Measurements from ENCODE around the gene C14orf180. TPM values are rescaled to one million over a fixed set of nuclear protein-coding genes. Genes with fewer than 3 reads are reported as not detected.
A peak's percentile ranks its signal among the peaks of the same experiment; 100 is the strongest.

Gene C14orf180
- total RNA-seq, 1 experiment from 2014 or later = not detected

DNA sequence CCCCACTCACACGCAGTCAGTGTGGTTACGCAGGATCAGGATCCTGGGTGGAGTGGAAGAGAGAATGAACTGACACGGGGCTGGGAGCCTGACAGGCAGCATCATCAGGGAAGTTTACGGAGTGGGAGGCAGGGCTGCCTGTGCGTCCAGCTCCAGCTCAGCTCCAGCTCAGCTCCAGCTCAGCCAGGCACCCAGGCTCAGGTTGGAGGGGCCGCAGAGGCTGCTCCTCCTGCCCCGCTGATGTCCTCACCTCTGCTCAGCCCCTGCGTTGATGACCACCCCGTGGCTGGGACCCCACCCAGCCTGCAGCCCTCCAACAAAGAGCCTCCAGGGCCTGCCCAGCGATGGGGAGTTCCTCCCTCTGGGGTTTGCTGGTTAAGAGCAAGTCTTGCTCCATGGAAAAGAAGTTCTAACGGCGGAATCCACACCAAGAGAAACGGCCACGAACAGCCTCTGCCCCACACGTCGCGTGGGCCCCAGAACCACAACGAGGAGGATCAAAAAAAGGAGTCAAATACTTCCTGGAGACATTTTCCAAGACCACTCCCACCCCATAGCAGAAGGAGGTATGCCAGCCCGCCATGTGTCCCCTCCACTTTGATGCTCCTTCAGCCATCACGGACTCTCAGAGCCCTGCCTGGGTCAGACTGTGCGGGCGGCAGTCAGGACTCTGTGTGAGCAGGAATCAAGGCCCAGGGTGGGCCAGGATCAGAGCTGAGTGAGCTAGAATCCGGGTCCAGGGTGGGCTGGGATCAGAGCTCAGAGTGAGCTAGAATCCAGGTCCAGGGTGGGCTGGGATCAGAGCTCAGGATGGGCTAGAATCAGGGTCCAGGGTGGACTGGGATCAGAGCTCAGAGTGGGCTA lies 17.7 kb upstream of the C14orf180 start:
- DNase-seq (ENCODE audit: low read depth) = no peak

DNA sequence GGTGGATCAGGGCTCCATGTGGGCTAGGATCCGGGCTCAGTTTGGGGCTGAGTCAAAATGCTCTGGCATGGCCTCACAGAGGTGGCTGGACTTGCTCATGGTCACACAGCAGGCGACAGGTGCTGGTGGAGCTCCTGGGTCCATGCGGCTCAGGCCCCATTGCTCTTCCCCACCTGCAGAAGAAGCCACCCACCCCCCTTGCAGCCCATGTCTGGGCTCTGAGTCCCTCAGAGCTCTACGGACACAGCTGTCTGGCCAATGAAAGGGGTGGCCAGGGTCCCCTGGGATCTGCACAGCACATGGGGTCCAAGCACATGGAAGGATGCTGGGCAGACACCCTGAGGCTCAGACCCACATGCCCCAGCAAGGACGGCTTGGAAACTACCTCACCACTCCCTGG lies 17.0 kb upstream of the C14orf180 start:
- no peak for DNase-seq (ENCODE audit: low read depth)

DNA sequence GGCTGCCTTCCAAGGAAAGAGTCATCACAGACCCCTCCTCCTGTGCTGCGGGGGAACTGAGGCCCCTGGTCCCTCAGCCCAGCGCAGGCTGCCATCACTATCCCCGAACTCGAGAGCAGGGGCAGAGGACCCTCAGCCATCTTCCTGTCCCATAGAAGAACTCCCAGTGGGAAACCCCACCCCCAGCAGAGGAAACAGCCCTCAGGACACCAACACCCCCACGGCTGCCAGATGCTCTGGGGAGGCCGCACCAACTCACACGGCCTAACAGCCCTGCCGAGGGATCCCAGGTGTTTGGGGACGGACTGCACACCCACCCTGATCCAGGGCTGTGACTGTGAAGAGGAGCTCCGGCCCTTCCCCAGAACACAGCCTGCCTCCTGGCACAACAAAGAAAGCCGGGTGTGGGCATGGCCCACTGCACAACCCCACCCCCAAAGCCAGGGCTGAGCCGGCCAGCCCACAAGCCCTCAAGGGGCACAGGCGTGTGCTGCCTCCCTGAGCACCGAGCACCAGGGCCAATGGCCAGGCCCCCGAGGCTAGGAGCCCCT lies 16.3 kb upstream of the C14orf180 start:
- no peak for DNase-seq (ENCODE audit: low read depth)

DNA sequence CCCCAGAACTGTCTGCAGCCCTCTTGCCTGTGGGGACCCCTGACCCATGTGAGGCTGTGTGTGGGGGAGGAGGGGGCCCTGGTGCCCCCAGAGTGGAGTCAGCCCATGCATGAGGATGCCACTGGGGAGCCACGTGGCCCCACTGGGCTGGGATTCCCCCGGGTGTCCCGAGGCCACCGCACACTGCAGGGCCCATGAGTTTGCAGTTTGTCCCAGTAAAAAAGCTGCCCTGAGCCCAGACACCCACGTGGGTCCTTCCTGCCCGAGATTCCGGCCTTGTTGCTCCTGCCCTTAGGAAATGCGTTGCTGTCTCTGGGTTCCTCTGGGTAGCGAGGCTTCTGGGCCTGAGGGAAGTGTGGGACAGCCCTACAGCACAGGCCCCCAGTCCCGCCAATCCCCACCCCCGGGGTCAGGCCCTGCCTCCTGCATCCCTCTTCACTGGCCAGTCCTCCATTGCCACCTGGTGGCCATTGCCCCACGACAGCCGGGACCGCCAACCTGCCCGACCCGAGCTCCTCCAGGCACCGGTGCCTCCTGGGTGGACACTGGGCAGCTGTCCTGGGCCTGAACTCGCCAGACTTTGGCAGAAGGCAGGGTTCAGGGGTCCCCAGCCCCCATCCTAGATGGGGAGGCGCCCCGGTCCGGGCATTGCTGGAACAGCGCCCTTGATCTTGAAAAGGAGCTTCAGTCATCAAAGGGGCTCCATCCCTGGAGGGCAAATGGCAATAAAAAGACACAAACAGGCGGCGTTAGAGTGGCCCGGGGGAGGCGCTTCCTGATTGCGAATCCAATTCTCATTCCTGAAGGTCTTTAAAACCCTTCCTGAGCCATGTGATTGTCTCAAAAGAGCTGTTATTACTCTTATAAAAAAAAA lies 15.6 kb upstream of the C14orf180 start:
- DNase-seq (ENCODE audit: low read depth) = peak; percentile 43

DNA sequence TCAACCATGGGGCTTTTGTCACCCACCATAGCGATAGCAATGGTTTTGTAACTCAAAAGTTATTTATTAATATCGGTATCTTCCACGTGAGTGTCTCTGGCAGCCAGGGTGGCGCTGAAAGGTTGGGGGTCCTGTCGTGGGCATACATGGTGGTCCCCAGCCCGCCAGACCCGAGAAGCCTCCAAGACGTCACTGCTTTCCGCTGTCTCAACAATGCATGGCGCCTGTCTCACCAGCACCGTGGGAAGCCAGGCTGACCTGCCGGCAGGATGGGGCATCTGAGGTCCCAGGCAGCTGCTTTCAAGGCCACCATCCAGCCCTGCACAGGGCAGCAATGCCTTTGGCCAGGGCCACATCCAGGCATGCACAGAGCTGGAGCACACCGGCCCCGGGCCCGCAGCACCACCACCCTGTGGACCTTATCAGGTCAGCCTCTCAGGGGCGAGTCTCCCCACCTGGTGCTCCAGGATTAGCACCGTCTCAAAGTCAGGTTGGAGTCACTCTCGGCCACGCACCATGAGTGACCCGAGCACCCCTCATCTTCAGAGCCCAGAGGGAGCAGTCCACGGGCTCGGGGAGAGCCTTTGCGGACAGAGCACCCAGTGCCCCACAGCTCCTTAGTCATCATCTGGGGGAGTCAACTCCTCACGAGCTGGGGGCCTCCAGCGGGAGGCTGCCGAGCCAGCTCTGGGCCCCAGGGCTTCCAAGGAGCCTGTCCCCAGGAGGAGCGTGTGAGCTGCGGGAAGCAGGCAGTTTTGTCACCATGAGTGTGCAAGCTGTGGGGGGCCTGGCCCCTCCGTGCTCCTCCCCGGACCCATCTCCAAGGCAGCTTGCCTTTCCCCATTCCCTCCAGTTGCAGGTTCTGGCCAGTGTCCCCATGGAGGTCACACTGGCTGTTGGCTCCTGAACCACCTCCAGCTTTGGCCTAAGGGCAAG lies 14.6 kb upstream of the C14orf180 start:
- DNase-seq (ENCODE audit: low read depth) = no peak

DNA sequence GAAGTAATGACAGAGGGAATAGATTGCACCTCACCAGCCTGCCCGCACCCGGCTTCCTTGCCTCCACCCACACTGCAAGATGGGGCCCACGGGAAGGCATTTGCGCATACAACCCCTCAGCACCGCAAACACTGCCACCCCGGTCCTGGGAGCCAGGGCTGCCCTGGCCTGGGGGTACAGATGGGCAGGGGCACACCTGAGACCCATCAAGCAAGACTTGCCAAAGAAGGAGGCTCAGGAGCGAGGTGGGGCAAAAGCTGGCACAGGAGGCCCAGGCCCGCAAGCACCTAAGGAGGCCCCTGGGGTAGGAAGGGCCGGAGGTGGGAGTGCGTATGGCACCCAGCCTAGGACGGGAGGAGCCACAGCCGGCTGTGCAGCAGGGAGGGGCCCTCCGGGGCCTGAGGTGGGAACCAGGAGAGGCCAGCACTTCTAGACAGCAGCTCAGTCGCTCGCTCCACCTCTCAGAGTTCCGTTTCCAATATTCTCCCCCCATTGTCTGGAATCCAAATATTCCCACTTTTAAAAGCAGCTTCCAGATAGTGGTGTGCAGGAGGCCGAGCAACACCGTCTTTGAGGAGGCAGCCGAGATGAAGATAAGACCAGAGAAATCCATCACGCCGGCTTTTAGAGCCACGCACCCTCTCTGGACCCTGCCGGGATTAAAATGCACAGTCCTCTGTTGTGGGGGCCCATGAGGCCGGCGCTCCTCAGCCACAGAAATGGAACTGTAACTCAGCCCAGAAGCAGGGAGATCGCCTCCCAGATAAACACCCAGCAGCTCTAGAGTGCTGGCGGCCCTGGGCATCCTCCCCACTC lies 12.2 kb upstream of the C14orf180 start:
- no peak for DNase-seq (ENCODE audit: low read depth)

DNA sequence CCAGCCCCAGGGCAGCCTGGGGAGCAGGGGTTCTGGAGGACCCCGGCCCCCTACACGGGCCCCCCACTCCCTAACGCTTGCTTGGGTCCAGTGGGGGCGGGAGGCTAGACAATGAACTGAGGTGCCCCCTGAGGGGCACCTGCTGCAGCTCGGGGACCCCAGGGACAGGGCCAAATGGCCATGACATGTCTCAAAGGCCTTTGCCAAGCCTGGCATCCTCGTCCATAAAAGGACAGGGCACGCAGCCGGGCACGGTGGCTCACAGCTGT lies 11.7 kb upstream of the C14orf180 start:
- DNase-seq (ENCODE audit: low read depth) = no peak

DNA sequence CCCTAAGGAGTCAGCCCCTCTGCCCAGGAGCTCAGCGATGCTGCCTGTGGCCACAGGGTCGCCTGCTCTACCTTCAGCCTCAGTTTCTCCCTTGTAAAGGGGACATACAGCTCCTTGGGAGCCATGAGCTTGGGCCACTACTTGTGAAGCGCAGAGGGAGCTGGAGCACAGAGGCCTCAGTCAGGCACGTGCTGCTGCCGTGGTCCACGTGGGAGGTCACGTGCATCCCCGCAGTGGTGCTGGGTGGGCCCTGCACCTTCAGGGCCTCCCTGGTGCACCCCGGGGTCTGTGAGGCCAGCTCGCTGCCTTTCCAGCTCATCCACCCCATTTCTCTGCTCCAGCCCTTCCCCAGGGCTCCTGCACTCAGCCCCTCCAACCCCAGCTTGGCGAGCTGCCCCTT lies 10.9 kb upstream of the C14orf180 start:
- DNase-seq (ENCODE audit: low read depth) = no peak

DNA sequence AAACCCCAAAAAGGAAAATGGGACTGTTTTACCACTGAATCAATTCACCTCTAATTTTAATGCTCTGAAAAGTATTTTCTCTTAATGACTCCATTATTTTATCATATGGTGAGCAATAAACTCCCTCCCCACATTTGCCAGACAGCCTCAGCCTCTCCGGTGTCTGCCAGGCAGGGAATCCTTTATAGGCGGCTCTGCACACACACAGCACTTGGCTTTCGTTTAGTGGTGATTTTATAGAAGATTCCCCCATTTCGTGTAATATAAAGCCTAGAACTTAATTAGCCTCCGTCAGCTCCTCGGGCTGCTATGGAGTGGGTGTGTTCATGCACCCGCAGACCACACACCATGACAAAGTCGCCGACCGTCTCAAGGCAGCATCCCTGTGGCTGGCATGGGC lies 10.1 kb upstream of the C14orf180 start:
- no peak for DNase-seq (ENCODE audit: low read depth)

DNA sequence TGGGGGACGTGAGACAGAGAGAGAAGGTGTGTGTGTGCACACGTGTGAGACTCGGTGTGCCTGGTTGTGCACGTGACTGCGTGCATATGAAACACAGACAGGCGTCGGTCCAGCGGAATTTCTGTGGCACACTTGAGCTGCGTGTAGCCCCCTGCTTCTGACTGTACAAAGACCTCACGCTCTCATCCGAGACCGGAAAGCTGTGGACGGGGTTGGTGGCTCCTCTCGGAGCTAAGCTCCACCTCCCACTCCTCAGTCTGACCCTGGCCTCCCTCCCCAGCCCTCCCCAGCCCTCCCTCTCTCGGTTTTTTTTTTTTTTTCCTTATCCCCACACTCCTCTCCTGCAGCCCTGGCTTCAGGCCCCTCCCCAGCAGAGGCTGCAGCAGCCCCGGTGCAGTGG lies 8.3 kb upstream of the C14orf180 start:
- no peak for DNase-seq (ENCODE audit: low read depth)

DNA sequence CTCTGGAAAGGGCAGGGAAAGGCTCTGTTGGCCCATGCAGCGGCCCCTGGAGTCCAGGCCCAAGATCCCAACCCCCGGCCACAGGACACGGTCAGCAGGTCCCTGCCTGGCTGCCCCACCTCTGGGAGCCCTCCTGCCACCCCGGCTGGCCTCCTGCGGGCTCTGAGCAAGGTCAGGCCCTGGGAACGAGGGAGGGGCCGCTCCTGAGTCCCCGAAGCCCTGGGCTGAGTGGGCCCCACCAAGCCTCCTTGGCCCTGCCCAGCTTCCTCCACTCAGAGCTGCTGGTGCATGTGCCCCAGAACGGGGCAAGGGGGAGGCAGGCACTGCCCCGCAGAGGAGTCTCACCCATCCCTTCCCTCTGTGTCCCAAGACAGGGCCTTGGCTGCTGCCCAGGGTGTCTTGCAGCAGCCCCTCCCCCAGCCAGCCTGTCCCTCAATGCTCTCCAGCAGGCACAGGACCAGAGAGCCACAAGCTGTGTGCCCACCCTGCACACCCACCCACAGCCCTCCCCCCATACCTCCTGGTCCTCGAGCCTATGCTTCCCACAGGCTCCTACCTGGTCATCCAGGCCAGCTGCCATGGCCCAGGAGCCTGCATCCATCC lies 7.4 kb upstream of the C14orf180 start:
- no peak for DNase-seq (ENCODE audit: low read depth)

DNA sequence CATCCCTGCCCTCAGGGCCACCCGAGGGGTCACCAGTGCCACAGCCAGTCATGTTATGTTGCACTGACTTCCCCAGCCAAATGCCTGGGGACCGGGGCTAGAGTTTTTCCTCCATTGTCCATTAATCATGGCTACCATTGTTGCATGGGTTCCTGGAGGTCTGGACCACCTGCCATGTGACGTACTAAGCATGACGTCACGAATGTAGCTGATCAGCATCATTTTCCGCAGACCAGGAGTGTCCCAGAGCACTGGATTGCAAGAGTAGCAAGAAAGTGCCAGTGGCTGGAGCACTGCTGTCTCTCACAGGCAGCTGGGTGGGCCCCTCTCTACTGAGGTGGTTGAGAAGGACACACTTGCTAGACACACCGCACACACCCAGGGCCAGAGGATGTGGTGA lies 6.9 kb upstream of the C14orf180 start:
- no peak for DNase-seq (ENCODE audit: low read depth)

DNA sequence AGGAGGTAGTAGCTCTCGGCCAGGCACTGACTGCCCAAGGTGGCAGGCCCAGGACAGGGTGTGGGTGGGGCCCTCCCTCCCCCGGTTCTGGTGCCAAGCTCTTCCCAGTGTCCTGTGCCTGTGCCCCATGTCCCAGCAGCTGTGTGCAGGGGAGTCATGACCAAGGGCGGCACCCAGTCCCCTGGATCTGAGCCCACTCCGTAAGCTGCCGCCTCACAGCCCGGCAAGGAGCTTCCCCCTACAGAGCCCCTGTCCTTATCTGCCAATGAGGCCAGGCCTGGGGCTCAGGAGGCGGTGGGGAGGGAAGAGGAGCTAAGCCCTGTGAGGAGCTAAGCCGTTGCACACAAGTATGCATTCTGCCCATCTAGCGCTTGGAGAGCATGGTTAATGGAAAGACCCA lies 5.6 kb upstream of the C14orf180 start:
- DNase-seq (ENCODE audit: low read depth) = no peak

DNA sequence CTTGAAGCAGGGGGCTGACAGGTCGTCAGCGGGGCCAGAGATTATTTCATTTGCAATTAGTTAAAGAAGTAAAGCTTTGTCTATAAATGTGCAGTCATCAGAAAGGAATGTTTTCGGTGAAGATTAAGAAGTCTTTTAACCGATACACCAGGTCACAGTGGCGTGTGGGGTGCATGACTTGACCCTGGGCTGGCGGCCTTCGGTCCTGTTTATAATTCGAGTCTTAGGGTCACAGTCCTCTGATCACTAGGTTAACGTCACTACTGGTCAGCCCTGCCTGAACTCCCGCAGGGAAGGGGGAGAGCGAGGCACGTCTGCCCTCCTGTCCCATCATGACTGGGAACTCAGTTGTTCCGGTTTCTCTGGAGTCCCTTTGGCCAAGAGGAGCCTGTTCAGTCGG lies 5.0 kb upstream of the C14orf180 start:
- no peak for DNase-seq (ENCODE audit: low read depth)

DNA sequence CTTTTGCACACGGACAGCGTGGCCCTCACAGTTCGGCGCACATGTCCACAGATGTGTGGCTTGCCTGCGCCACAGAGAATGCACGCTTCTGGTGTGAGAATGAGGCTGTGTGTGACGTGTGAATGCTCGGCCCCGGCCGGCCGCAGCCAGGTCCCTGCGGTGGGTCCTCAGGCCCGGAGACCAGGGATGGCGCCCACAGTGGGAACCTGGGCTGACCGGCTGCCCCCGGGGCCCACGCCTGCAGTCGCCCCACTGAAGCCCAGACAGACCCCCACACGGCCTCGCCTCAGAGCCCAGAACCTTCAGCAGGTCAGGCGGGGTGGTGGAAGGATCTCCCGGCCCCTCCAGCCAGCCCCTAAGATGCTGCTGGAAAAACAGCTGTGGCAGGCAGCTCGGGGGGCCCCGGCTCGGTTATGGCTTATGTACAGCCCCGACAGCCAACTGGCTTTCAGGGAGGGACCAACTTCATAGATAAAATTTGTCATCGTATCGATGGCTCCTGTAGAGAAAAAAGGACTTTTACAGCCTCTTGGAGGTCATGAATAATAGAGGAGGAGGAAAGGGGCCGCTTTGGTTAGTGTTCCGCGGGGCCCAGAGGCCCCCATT lies 4.5 kb upstream of the C14orf180 start:
- no peak for DNase-seq (ENCODE audit: low read depth)

DNA sequence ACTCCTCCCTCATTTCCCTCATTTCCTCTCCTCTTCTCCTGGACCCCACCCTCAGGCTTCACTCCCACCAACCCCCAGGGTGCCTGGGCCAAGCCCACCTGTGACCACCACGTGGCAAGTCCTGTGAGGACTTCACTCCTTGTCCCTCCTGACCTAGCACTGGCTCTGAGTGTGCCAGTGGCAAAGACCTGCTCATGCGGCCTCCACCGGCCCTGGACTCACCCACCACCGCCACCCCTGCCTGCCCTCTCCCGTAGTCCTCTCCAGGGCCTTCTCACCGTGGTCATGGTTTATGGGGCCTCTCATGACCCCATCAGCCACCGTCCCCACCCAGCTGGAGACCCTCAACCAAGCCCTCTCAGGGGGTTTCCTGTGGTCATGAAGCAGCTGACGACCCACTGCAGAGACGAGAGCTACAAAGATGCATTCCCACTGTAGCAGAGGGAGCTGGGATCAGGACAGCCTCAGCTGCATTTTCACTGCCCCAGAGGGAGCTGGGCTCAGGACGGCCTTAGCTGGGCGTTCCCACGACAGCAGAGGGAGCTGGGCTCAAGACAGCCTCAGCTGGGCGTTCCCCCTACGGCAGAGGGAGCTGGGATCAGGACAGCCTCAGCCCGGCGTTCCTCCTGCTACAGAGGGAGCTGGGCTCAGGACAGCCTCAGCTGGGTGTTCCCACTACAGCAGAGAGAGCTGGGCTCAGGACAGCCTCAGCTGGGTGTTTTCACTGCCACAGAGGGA lies 3.2 kb upstream of the C14orf180 start:
- peak; percentile 4 for DNase-seq (ENCODE audit: low read depth)

DNA sequence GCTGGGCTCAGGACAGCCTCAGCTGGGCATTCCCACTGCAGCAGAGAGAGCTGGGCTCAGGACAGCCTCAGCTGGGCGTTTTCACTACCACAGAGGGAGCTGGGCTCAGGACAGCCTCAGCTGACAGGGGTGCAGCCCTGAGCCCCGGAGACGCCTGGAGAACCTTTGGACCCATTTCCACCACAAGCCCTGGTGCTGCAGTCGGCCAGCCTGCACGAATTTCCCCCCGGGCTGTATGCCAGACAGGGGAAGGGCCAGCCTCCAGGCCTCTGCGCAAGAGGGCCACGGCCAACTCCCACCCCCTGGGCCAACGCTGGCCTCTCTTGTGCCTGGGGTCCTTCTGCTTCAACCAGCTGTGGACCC lies 2.6 kb upstream of the C14orf180 start:
- DNase-seq (ENCODE audit: low read depth) = no peak

DNA sequence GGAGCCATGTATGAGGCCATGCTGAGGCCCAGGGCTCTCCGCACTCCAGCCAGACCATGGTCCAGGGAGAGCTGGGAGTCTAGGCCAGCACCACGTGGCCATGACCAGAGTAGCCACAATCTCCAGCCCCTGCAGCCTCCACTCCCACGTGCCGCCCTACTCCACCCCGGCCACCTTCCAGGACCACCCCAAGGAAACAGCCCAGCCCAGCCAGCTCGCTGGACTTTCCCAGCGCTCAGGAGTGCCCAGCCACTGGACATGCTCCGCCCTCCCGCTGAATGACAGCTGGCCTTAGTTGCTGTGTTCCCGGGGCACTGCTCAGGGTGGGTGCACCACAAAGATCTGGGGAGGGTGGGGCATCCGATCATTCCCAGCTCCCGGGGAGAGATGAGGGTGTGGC lies 2.1 kb upstream of the C14orf180 start:
- no peak for DNase-seq (ENCODE audit: low read depth)

DNA sequence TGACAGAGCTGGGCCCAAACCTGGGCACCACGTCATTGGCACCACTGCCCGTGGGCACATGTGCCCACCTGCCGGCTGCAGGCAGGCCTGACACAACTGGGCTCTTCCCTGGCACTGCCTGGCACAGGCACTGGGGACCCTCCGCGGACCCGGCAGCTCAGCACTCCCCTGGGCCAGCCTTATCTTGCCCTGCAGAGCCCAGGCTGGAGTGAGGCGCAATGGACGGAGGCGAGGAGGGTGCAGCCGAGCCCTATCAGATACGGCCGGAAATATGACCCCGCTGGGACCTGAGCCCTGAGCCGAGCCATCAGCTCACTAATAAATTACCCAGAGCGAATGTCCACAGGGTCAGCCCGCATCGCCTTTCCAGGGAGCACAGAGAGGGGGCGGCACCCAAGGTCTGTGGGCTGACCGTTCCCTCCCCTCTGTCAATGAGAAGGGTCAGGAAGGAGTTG lies 1.7 kb upstream of the C14orf180 start:
- DNase-seq (ENCODE audit: low read depth) = no peak
